Measurements from ENCODE around the gene UQCRH. TPM values are rescaled to one million over a fixed set of nuclear protein-coding genes. Genes with fewer than 3 reads are reported as not detected.

UQCRH gene
- total and polyA plus RNA-seq, 2 of the 4 experiments (the other 2 are of a cell fraction) = 347 to 736 TPM

DNA sequence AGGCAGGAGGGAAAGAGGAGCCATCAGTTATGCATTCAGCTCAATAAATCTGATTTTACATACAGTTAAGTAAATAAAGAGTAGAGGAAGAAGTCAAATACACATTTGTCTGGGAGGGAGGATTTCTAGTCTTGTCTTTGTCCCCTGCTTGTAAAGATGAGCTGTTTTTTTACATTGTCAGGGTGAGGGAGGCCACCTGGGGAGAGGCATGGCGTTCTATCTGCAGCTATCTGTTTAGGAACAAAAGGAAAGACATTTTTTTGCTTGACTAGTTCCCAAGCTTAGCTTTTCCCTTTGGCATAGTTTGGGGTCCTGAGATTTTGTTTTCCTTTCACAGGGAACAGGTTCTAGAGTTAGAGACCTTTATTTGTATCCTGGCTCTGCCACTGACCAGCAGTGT lies 41.0 kb upstream of the UQCRH start:
- H4K8ac ChIP-seq (ENCODE audit: low read depth in 2 of 2, low read length in 2 of 2) = no peak overlapping the region
- no peak overlapping the region for H3K56ac ChIP-seq (ENCODE audit: extremely low read depth, insufficient read depth, low read length)
- H4K5ac ChIP-seq (ENCODE audit: low read depth, low read length) = no peak overlapping the region
- H3K14ac ChIP-seq (replicated peaks; ENCODE audit: low read depth, low read length) = no peak overlapping the region
- H3K27ac ChIP-seq (ENCODE audit: insufficient read depth, low read length) = no peak overlapping the region
- H3K9me1 ChIP-seq (ENCODE audit: insufficient read depth, low read length) = peaks cover 6% of the 10 kb centered on the region
- no peak overlapping the region for H3K9ac ChIP-seq (ENCODE audit: low read depth, low read length)
- WGBS, 2 experiments (ENCODE audit: extremely low coverage in 2 of 2, insufficient read length in 1 of 2) = no CpG with 5 or more reads among the region's 1 CpG
- no peak overlapping the region for H2BK120ac ChIP-seq (ENCODE audit: low read depth, low read length)
- H2BK15ac ChIP-seq (ENCODE audit: low read depth, low read length) = no peak overlapping the region
- ChIA-PET CTCF (no interaction called here), POLR2A (ENCODE audit: unreplicated experiment) (no interaction called here)
- intact Hi-C loops (cut with micrococcal nuclease) (no loop called here), in situ Hi-C loops (cut with MboI; ENCODE audit: low sequenced_read_pairs) (no loop called here), dilution Hi-C loops (cut with HindIII; ENCODE audit: low sequenced_read_pairs, unreplicated experiment) (no loop called here)
- H4K20me1 ChIP-seq (ENCODE audit: insufficient read depth, low read length) = no peaks in the 10 kb centered on the region; the same call in 1 of the 2 replicates
- H2BK20ac ChIP-seq (ENCODE audit: low read depth, low read length) = no peak overlapping the region
- no peak overlapping the region for H4K91ac ChIP-seq (ENCODE audit: insufficient read depth, low read depth, low read length)
- no peaks in the 10 kb centered on the region for H3K4me1 ChIP-seq (ENCODE audit: control insufficient read depth, insufficient read depth, low read length)
- H2AK5ac ChIP-seq (ENCODE audit: low read depth, low read length) = no peak overlapping the region
- TF ChIP-seq POLR2A (IDR thresholded peaks at IDR 0.05; ENCODE audit: low read depth, low read length) (no peak), FOS (IDR thresholded peaks at IDR 0.05; ENCODE audit: low read depth, low read length) (no peak), MAFK (IDR thresholded peaks at IDR 0.05; ENCODE audit: low read depth, low read length) (no peak)
- no peak overlapping the region for H3K18ac ChIP-seq (ENCODE audit: low read depth, low read length)
- no peak for DNase-seq
- peaks cover 17% of the 10 kb centered on the region for H3K36me3 ChIP-seq (ENCODE audit: control insufficient read depth, insufficient read depth, low read length)
- H2BK5ac ChIP-seq (ENCODE audit: low read depth, low read length, poor library complexity, severe bottlenecking) = no peak overlapping the region
- no peak overlapping the region for H3K4me2 ChIP-seq (ENCODE audit: low read depth, low read length)
- no peak overlapping the region for H3K23ac ChIP-seq (ENCODE audit: low read depth, low read length)
- no peak overlapping the region for H2AFZ ChIP-seq (replicated peaks; ENCODE audit: low read length, poor library complexity)
- H3K27me3 ChIP-seq (ENCODE audit: control insufficient read depth, insufficient read depth, low read length) = no peaks in the 10 kb centered on the region
- peaks cover 0 to 7% of the 10 kb centered on the region in 2 experiments; a peak in 2 of 4 replicates for H3K79me1 ChIP-seq (ENCODE audit: low read depth in 1 of 2, low read length in 2 of 2)
- no peaks in the 10 kb centered on the region for H3K9me3 ChIP-seq (ENCODE audit: control insufficient read depth, insufficient read depth, low read length)
- no peak overlapping the region for H3K4me3 ChIP-seq (ENCODE audit: insufficient read depth, low read depth, low read length)
- BruUV-seq (replicated peaks) = no TSS peak
- no peak overlapping the region for H3K4ac ChIP-seq (ENCODE audit: low read depth, low read length)
- no peak overlapping the region for H2AK9ac ChIP-seq (replicated peaks; ENCODE audit: low read depth, low read length, poor library complexity)
- no peak for ATAC-seq (ENCODE audit: low read depth)

Data from IMR-90 (cell line).